Neural cell (in vitro differentiated cells): ENCODE results near the gene COBLL1.

Experiments used
- EP300 ChIP-seq: fragments of 450-650 bp; conservative IDR thresholded peaks from 2 replicates; pipeline ENCODE4 v1.6.1; 2014; ENCODE audit warnings: antibody characterized with exemption, mild to moderate bottlenecking, moderate library complexity; ENCODE audit not compliant: poor library complexity, severe bottlenecking
- EZH2 ChIP-seq: fragments of 200-600, 300-800 bp; shearing (Covaris generic), sonication (generic); IDR thresholded peaks from 2 replicates; pipeline ENCODE4 v1.6.1; 2014; ENCODE audit warnings: antibody characterized with exemption, low read length, borderline replicate concordance, mild to moderate bottlenecking; ENCODE audit not compliant: insufficient read depth, poor library complexity, severe bottlenecking
- POLR2AphosphoS5 ChIP-seq: IDR thresholded peaks from 2 replicates; pipeline ENCODE4 v1.6.1; 2012
- RAD21 ChIP-seq: fragments of 450-650 bp; conservative IDR thresholded peaks from 2 replicates; pipeline ENCODE4 v1.6.1; 2014; ENCODE audit warnings: antibody characterized with exemption, mild to moderate bottlenecking, moderate library complexity
- SMC3 ChIP-seq: fragments of 450-650 bp; conservative IDR thresholded peaks from 2 replicates; pipeline ENCODE4 v1.6.1; 2014; ENCODE audit warnings: antibody characterized with exemption, mild to moderate bottlenecking, moderate library complexity; ENCODE audit not compliant: poor library complexity
- TAF1 ChIP-seq: IDR thresholded peaks from 2 replicates; pipeline ENCODE4 v1.6.1; 2012; ENCODE audit warnings: low read depth
- TF ChIP-seq, protein P1 (sequence below): fragments of 450-650 bp; IDR thresholded peaks from 2 replicates; pipeline ENCODE4 v1.5.1; 2014; ENCODE audit warnings: antibody characterized with exemption, mild to moderate bottlenecking, moderate library complexity; ENCODE audit not compliant: poor library complexity, severe bottlenecking
- TF ChIP-seq, protein P2 (sequence below): IDR thresholded peaks from 2 replicates; pipeline ENCODE4 v1.6.1; 2012; ENCODE audit warnings: borderline replicate concordance

DNA sequence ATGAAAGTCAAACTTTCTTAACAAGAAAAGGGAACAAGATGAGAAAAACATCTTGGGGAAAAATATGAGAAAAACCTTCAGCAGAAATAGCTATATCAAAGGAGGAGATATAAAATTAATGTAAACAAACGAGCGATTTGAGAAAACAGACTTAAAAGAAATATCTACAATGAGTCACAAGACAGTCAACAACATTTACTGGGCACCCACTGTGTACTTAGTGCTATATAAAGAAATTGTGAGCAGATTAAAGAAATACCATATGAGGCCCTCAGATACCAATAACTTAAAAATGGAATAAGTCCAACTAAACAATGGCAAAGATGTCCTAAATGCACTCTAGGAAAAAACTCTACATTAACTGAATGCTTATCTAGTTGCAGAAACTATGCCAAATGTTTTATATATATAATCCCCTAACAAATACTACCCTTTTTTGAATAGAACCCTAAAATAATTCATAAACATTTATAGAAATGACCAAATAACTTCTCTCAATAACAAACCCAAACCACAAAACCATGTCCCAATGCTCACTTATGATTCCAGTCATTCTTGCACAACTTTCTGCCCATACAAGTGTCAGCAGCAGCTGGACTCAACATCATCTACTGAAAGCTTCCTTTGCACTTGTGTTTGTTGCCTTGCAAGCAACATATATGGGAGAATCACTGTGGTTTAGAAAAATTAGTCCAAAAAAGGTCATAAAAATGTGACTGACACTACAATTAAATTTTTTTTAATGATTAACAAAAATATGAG lies 83.5 kb downstream of the COBLL1 start:
- TF ChIP-seq EZH2 (no peak), SMC3 (no peak), EP300 (no peak), POLR2AphosphoS5 (no peak), RAD21 (no peak), TAF1 (no peak)
- TF ChIP-seq, protein P1, sequence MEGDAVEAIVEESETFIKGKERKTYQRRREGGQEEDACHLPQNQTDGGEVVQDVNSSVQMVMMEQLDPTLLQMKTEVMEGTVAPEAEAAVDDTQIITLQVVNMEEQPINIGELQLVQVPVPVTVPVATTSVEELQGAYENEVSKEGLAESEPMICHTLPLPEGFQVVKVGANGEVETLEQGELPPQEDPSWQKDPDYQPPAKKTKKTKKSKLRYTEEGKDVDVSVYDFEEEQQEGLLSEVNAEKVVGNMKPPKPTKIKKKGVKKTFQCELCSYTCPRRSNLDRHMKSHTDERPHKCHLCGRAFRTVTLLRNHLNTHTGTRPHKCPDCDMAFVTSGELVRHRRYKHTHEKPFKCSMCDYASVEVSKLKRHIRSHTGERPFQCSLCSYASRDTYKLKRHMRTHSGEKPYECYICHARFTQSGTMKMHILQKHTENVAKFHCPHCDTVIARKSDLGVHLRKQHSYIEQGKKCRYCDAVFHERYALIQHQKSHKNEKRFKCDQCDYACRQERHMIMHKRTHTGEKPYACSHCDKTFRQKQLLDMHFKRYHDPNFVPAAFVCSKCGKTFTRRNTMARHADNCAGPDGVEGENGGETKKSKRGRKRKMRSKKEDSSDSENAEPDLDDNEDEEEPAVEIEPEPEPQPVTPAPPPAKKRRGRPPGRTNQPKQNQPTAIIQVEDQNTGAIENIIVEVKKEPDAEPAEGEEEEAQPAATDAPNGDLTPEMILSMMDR = no peak
- TF ChIP-seq, protein P2, sequence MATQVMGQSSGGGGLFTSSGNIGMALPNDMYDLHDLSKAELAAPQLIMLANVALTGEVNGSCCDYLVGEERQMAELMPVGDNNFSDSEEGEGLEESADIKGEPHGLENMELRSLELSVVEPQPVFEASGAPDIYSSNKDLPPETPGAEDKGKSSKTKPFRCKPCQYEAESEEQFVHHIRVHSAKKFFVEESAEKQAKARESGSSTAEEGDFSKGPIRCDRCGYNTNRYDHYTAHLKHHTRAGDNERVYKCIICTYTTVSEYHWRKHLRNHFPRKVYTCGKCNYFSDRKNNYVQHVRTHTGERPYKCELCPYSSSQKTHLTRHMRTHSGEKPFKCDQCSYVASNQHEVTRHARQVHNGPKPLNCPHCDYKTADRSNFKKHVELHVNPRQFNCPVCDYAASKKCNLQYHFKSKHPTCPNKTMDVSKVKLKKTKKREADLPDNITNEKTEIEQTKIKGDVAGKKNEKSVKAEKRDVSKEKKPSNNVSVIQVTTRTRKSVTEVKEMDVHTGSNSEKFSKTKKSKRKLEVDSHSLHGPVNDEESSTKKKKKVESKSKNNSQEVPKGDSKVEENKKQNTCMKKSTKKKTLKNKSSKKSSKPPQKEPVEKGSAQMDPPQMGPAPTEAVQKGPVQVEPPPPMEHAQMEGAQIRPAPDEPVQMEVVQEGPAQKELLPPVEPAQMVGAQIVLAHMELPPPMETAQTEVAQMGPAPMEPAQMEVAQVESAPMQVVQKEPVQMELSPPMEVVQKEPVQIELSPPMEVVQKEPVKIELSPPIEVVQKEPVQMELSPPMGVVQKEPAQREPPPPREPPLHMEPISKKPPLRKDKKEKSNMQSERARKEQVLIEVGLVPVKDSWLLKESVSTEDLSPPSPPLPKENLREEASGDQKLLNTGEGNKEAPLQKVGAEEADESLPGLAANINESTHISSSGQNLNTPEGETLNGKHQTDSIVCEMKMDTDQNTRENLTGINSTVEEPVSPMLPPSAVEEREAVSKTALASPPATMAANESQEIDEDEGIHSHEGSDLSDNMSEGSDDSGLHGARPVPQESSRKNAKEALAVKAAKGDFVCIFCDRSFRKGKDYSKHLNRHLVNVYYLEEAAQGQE = no peak
